Esophagus squamous epithelium (tissue), 5 donors: ENCODE results near the gene GALR2. TPM values are rescaled to one million over a fixed set of nuclear protein-coding genes. Genes with fewer than 3 reads are reported as not detected.

ENCODE experiments used
- DNase-seq: peaks from one replicate; lab custom pipeline; 2025; lab: John Stamatoyannopoulos, UW
- H3K27ac ChIP-seq, 4 donors: fragments of 200-600 bp; sonication (generic); one replicate each; pipeline ENCODE4 v1.5.1; 2016 to 2019; ENCODE audit warnings: mild to moderate bottlenecking in 1 of 4
- H3K27me3 ChIP-seq, 4 donors: fragments of 200-600 bp; sonication (generic); 1 replicate in 3 of 4; 2 replicates in 1 of 4; pipeline versions ENCODE4 v1.5.1 to v1.6.0; 2017 to 2021; ENCODE audit warnings: antibody characterized with exemption in 1 of 4
- H3K36me3 ChIP-seq, 3 donors: fragments of 200-600 bp; sonication (generic); one replicate each; pipeline ENCODE4 v1.5.1; 2016 to 2019
- H3K4me1 ChIP-seq, 3 donors: fragments of 200-600 bp; sonication (generic); one replicate each; pipeline ENCODE4 v1.5.1; 2017 to 2019
- H3K4me3 ChIP-seq, 4 donors: fragments of 200-600 bp; sonication (generic); 1 replicate in 3 of 4; 2 replicates in 1 of 4; pipeline ENCODE4 v1.5.1; 2016 to 2019; ENCODE audit warnings: mild to moderate bottlenecking in 2 of 4, moderate library complexity in 1 of 4
- H3K9me3 ChIP-seq, 3 donors: fragments of 200-600 bp; sonication (generic); one replicate each; pipeline ENCODE4 v1.5.1; 2016 to 2019
- POLR2A ChIP-seq, 4 donors: fragments of 450-650 bp; IDR thresholded peaks; one replicate each; pipeline ENCODE4 v1.6.1; 2017; ENCODE audit warnings: antibody characterized with exemption in 4 of 4, mild to moderate bottlenecking in 4 of 4, moderate library complexity in 3 of 4
- WGBS, 2 donors: methylation state at CpG; one replicate each; pipeline ENCODE4 v1.1.5; 2018; 5-methylcytosine and 5-hydroxymethylcytosine counted together
- intact Hi-C: fragments of 100-400 bp; cut with DNase I; formaldehyde crosslinking; loops from one replicate; pipeline ENCODE4 v1.15.0; 2022
- total RNA-seq, 4 donors: library from RNA; depleted of rRNA; stranded (reverse); fragments of >200 nt; gene quantifications; one replicate each; pipeline ENCODE4 v1.1.0, GENCODE V29; 2016
- TF ChIP-seq, protein P1 (sequence below), 6 experiments: fragments of 450-650 bp in 4 of 6; fragments of 200-600 bp in 2 of 6; sonication (generic) in 2 of 6; IDR thresholded peaks; one replicate each; pipeline ENCODE4 v1.5.1; 2016 to 2019; ENCODE audit warnings: antibody characterized with exemption in 6 of 6, mild to moderate bottlenecking in 4 of 6, moderate library complexity in 4 of 6
- donor health status: DM: yes; HTN: yes; CAD: no.

The GALR2 gene
- total RNA-seq, 4 donors from 2014 or later: 0.32 to 1.6 (median 0.44) TPM; not detected in 1

DNA sequence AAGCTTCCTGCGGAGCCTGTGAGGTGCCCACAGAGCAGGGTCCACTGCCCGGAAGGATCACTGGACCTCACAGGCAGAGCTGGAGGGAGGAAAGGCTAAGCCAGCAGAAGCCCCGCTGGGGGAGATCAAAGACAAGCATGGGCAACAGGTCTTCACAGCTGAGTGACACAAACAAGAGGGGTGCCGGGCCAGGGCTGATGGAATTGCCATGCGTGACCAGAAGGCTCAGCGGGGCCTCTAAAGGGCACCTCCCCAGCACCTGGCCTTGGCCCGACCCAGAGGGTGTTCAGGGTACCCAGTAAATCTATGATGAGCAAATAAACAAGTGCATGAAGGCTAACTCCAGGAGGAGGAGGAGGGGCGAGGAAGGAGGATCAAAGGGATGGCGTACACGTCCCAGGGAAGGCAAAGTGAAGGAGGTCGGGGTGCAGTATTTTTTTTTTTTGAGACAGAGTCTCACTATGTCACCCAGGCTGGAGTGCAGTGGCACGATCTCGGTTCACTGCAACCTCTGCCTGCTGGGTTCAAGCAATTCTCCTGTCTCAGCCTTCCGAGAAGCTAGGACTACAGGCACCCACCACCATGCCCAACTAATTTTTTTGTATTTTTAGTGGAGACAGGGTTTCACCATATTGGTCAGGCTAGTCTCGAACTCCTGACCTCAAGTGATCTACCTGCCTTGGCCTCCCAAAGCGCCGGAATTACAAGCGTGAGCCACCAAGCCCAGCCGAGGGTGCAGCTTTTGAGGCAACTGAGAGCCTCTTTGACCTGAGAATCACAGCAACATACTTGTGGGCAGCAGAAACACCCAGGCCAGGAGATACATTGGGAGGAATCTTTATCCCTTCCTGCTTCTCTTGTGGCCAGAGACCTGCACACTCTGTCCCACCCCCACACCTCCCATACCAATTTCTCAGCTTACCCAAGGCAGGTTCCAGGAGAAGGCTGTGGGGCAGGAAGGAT is 45.1 kb downstream of the GALR2 start:
- no peak for DNase-seq
- H3K27ac ChIP-seq: no peak overlapping the region
- no peaks in the 10 kb centered on the region for H3K36me3 ChIP-seq
- TF ChIP-seq POLR2A (IDR thresholded peaks at IDR 0.05): no peak
- TF ChIP-seq, protein P1, sequence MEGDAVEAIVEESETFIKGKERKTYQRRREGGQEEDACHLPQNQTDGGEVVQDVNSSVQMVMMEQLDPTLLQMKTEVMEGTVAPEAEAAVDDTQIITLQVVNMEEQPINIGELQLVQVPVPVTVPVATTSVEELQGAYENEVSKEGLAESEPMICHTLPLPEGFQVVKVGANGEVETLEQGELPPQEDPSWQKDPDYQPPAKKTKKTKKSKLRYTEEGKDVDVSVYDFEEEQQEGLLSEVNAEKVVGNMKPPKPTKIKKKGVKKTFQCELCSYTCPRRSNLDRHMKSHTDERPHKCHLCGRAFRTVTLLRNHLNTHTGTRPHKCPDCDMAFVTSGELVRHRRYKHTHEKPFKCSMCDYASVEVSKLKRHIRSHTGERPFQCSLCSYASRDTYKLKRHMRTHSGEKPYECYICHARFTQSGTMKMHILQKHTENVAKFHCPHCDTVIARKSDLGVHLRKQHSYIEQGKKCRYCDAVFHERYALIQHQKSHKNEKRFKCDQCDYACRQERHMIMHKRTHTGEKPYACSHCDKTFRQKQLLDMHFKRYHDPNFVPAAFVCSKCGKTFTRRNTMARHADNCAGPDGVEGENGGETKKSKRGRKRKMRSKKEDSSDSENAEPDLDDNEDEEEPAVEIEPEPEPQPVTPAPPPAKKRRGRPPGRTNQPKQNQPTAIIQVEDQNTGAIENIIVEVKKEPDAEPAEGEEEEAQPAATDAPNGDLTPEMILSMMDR (IDR thresholded peaks at IDR 0.05): no peak
- WGBS, 2 donors: 80 to 81% methylated on average over 12 to 18 of the region's 19 CpGs
- no peak overlapping the region for H3K4me3 ChIP-seq
- H3K27me3 ChIP-seq: no peaks in the 10 kb centered on the region
- H3K9me3 ChIP-seq: no peaks in the 10 kb centered on the region
- peaks cover 6 to 15% (median 10%) of the 10 kb centered on the region in 3 donors for H3K4me1 ChIP-seq
- intact Hi-C loops: loop anchor here (2.0 to 5.0 kb wide), 2 partner anchors 63 to 159 kb away; no protein-coding TSS in a partner anchor

- peaks cover 6 to 15% (median 10%) of the 10 kb centered on the region in 3 donors for H3K4me1 ChIP-seq
- WGBS, 2 donors: 83 to 91% methylated on average over 4 to 5 of the region's 5 CpGs
- intact Hi-C loops: loop anchor here (2.0 to 5.0 kb wide), 2 partner anchors 62 to 158 kb away; no protein-coding TSS in a partner anchor
- no peaks in the 10 kb centered on the region for H3K9me3 ChIP-seq
- no peak overlapping the region for H3K27ac ChIP-seq
- H3K36me3 ChIP-seq: no peaks in the 10 kb centered on the region
- no peak for DNase-seq
- no peak for TF ChIP-seq POLR2A (IDR thresholded peaks at IDR 0.05)
- TF ChIP-seq, protein P1 (IDR thresholded peaks at IDR 0.05): no peak
- H3K27me3 ChIP-seq: no peaks in the 10 kb centered on the region
- H3K4me3 ChIP-seq: no peak overlapping the region
Observed at GRCh38 chr17:76120658-76121008, 46.1 kb downstream of the GALR2 start.

DNA sequence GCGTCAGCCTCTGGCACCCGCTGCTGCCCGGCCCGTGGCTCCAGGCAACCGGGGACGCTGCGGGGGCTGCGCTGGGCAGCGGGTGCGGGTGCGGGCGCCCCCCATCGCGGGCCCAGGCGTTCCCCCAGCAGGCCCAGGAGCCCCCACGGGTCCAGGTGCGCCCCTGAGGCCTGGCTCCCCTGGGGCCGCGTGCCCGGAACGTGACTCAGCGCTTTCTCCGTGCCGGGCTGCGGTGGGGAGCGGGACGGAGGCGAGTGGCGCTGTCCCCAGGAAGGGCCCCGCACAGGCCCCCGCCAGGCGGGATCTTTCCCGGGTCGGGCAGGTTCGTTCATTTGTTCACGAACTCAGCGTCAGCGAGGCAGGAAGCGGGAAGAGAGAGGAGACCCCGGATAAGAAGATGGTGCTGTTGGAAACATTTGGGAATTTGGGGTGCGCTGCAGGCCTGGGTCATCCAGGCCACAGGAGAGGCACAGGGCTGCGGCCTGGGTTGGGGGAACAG is 47.4 kb downstream of the GALR2 start:
- peaks cover 6 to 15% (median 10%) of the 10 kb centered on the region in 3 donors for H3K4me1 ChIP-seq
- no peak for DNase-seq
- 48% methylated on average over 10 of the region's 42 CpGs; no CpG with 5 or more reads in 1 of the 2 donors for WGBS, 2 donors
- no peaks in the 10 kb centered on the region for H3K9me3 ChIP-seq
- TF ChIP-seq POLR2A (IDR thresholded peaks at IDR 0.05): no peak
- TF ChIP-seq, protein P1 (IDR thresholded peaks at IDR 0.05): no peak
- H3K27me3 ChIP-seq: no peaks in the 10 kb centered on the region
- intact Hi-C loops: loop anchor here (2.0 to 5.0 kb wide), 2 partner anchors 60 to 157 kb away; no protein-coding TSS in a partner anchor
- no peaks in the 10 kb centered on the region for H3K36me3 ChIP-seq
- H3K4me3 ChIP-seq: peak overlapping the region; percentile 31 to 67 (median 40)
- H3K27ac ChIP-seq: peak overlapping the region in 3 of 4 donors; percentile 50 to 67 (median 61)

DNA sequence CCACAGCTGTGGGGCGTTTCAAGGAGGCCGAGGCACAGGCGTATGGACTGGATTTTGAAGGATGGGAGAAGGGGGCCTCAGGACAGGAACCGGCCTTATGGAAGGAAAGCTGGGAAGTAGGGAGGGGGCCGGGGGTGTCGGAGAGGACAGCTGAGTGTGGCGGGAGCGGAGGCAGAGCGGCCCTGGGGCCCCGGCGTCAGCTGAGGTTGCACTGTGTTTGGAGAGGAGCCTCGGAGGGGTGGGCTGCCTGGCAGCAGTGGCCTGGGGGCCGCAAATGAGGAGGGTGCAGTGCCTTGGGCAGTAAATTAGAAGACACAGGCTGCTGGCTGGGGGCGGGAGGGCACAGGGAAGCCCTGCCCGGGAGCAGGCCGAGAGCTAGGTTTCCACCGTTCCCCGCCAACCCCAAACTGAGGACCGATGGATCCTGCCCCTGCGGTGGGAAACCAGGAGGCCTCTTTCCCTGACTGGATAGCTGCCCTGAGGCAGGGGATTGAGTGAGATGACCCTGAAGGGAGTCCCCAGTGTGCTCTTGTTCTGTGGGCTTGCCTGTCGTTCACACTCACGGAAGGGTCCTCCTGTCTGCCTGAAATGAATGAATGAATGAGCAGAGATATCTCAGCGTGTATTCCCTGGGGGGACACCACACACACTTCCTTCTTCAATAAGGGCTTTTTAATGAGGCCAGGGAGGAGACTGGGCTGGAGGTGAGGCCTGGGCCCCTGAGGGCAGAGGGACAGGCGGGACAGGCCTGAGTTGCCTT is 48.0 kb downstream of the GALR2 start:
- TF ChIP-seq POLR2A (IDR thresholded peaks at IDR 0.05): no peak
- TF ChIP-seq, protein P1 (IDR thresholded peaks at IDR 0.05): no peak
- intact Hi-C loops: loop anchor here (5.0 kb wide), 1 partner anchor 60 kb away; no protein-coding TSS in a partner anchor
- DNase-seq: no peak
- Histone ChIP-seq H3K36me3 (no peaks in the 10 kb centered on the region), H3K4me3 (no peak overlapping the region), H3K27ac (no peak overlapping the region), H3K9me3 (no peaks in the 10 kb centered on the region), H3K27me3 (no peaks in the 10 kb centered on the region), H3K4me1 (peaks cover 6 to 15% (median 10%) of the 10 kb centered on the region in 3 donors)
- 82 to 90% methylated on average over 10 to 20 of the region's 24 CpGs for WGBS, 2 donors
